Activated naive CD4-positive, alpha-beta T cell treated with anti-CD3 and anti-CD28 coated beads, Interleukin-2, amount 50 U/mL, for 72 hours (primary cell): ENCODE results near the gene FAM193B. TPM values are rescaled to one million over a fixed set of nuclear protein-coding genes. Genes with fewer than 3 reads are reported as not detected.
A peak's percentile ranks its signal among the peaks of the same experiment; 100 is the strongest.
"Not testable (repeated sequence)": the region's sequence is repeated elsewhere in the genome, so short reads cannot be mapped to it uniquely, and the experiment has no call there.

Experiments
- ATAC-seq, 2 donors: fragments of 150-1000 bp; cut with Tn5 transposase; 2 replicates each; pipeline ENCODE4 v1.10.0; 2021; ENCODE audit warnings: mild to moderate bottlenecking in 2 of 2, moderate library complexity in 2 of 2
- DNase-seq, 2 donors: peaks; one replicate each; pipeline ENCODE4 v3.0.0; 2021 to 2022; ENCODE audit warnings: low spot score in 2 of 2
- H3K27ac Mint-ChIP-seq, 2 donors: one replicate each; pipeline ENCODE4 v1.8.0; 2022; ENCODE audit warnings: mild to moderate bottlenecking in 2 of 2, mixed read lengths in 2 of 2
- H3K36me3 Mint-ChIP-seq, 2 donors: one replicate each; pipeline ENCODE4 v1.8.0; 2022; ENCODE audit warnings: mixed read lengths in 2 of 2
- H3K9me3 Mint-ChIP-seq, 2 donors: one replicate each; pipeline ENCODE4 v1.8.0; 2022; ENCODE audit warnings: mixed read lengths in 2 of 2
- total RNA-seq, 2 donors: library from RNA; stranded (reverse); gene quantifications; one replicate each; pipeline ENCODE4 v1.2.3, GENCODE V29; 2022

Gene FAM193B
- total RNA-seq, 2 donors from 2014 or later = 73.1 to 108 TPM

GRCh38 chr5:177490992-177491391, 63.4 kb downstream of the FAM193B start:
- Mint-ChIP-seq H3K27ac (peak overlapping the region in 1 of 2 donors; percentile 49), H3K36me3 (no peaks in the 10 kb centered on the region), H3K9me3 (no peaks in the 10 kb centered on the region)
- DNase-seq (no peak), ATAC-seq (no peak)

GRCh38 chr5:177490311-177490991, 63.9 kb downstream of the FAM193B start:
- Mint-ChIP-seq H3K9me3 (no peaks in the 10 kb centered on the region), H3K27ac (peak overlapping the region; percentile 33 to 49), H3K36me3 (no peaks in the 10 kb centered on the region)
- DNase-seq = no peak
- no peak for ATAC-seq

- Mint-ChIP-seq H3K27ac (no peak overlapping the region), H3K36me3 (no peaks in the 10 kb centered on the region), H3K9me3 (no peaks in the 10 kb centered on the region)
- no peak for DNase-seq
- no peak for ATAC-seq
Observed at GRCh38 chr5:177489119-177489716, 65.1 kb downstream of the FAM193B start.

- ATAC-seq (no peak), DNase-seq (no peak)
- Mint-ChIP-seq H3K27ac (no peak overlapping the region), H3K9me3 (no peaks in the 10 kb centered on the region), H3K36me3 (no peaks in the 10 kb centered on the region)
Observed at GRCh38 chr5:177487975-177488374, 66.4 kb downstream of the FAM193B start.

- Mint-ChIP-seq H3K36me3 (no peaks in the 10 kb centered on the region), H3K27ac (no peak overlapping the region), H3K9me3 (no peaks in the 10 kb centered on the region)
- DNase-seq (no peak), ATAC-seq (no peak)
Observed at GRCh38 chr5:177487144-177487543, 67.2 kb downstream of the FAM193B start.

GRCh38 chr5:177486256-177486655, 68.1 kb downstream of the FAM193B start:
- H3K27ac Mint-ChIP-seq = no peak overlapping the region
- H3K36me3 Mint-ChIP-seq = no peaks in the 10 kb centered on the region
- ATAC-seq (no peak), DNase-seq (no peak)
- H3K9me3 Mint-ChIP-seq = no peaks in the 10 kb centered on the region

- H3K9me3 Mint-ChIP-seq, H3K36me3 Mint-ChIP-seq, ATAC-seq, DNase-seq: not testable (repeated sequence)
- peak overlapping the region in 1 of 2 donors; percentile 29 for H3K27ac Mint-ChIP-seq
Observed at GRCh38 chr5:177485753-177486152, 68.6 kb downstream of the FAM193B start.

- Mint-ChIP-seq H3K36me3 (no peaks in the 10 kb centered on the region), H3K9me3 (no peaks in the 10 kb centered on the region), H3K27ac (peak overlapping the region in 1 of 2 donors; percentile 1)
- DNase-seq (no peak), ATAC-seq (no peak)
Observed at GRCh38 chr5:177484902-177485549, 69.3 kb downstream of the FAM193B start.

GRCh38 chr5:177483994-177484901, 70.1 kb downstream of the FAM193B start:
- Mint-ChIP-seq H3K9me3 (no peaks in the 10 kb centered on the region), H3K36me3 (peaks cover 0 to 8% of the 10 kb centered on the region in 2 donors), H3K27ac (peak overlapping the region in 1 of 2 donors; percentile 9)
- ATAC-seq = peak in 1 of 2 donors; percentile 19
- DNase-seq = no peak

- H3K9me3 Mint-ChIP-seq = no peaks in the 10 kb centered on the region
- no peak for DNase-seq
- no peak for ATAC-seq
- no peak overlapping the region for H3K27ac Mint-ChIP-seq
- peaks cover 0 to 19% of the 10 kb centered on the region in 2 donors for H3K36me3 Mint-ChIP-seq
Observed at GRCh38 chr5:177483042-177483441, 71.3 kb downstream of the FAM193B start.

- H3K36me3 Mint-ChIP-seq = peaks cover 0 to 19% of the 10 kb centered on the region in 2 donors
- ATAC-seq (no peak), DNase-seq (no peak)
- H3K27ac Mint-ChIP-seq = no peak overlapping the region
- no peaks in the 10 kb centered on the region for H3K9me3 Mint-ChIP-seq
Observed at GRCh38 chr5:177482359-177482795, 72.0 kb downstream of the FAM193B start.

GRCh38 chr5:177479774-177480173, 74.6 kb downstream of the FAM193B start:
- Mint-ChIP-seq H3K36me3 (peaks cover 0 to 19% of the 10 kb centered on the region in 2 donors), H3K27ac (peak overlapping the region; percentile 89 to 96), H3K9me3 (no peaks in the 10 kb centered on the region)
- no peak for ATAC-seq
- no peak for DNase-seq

- DNase-seq = no peak
- ATAC-seq = peak; percentile 79 to 80
- Mint-ChIP-seq H3K27ac (peak overlapping the region; percentile 89 to 96), H3K36me3 (peaks cover 0 to 19% of the 10 kb centered on the region in 2 donors), H3K9me3 (no peaks in the 10 kb centered on the region)
Observed at GRCh38 chr5:177478711-177479646, 75.4 kb downstream of the FAM193B start.

- no peak for ATAC-seq
- no peak for DNase-seq
- Mint-ChIP-seq H3K9me3 (no peaks in the 10 kb centered on the region), H3K27ac (peak overlapping the region; percentile 89 to 96), H3K36me3 (peaks cover 0 to 19% of the 10 kb centered on the region in 2 donors)
Observed at GRCh38 chr5:177477701-177478477, 76.5 kb downstream of the FAM193B start.
